MM.1S (cell line): Measurements from ENCODE around the gene CWC27.

Source experiments
- DNase-seq: peaks from one replicate; pipeline ENCODE4 v3.0.0-alpha.2; 2015
- H2AFZ ChIP-seq: fragments of 300-600 bp; sonication (generic); 2 replicates; pipeline ENCODE4 v1.6.0; 2016; ENCODE audit warnings: antibody characterized with exemption, low read length
- H3F3A ChIP-seq: fragments of 300-600 bp; sonication (generic); 2 replicates; pipeline ENCODE4 v1.6.1; 2016; ENCODE audit warnings: mild to moderate bottlenecking, antibody characterized with exemption, low read length, moderate library complexity, mixed read lengths; ENCODE audit not compliant: insufficient read depth
- H3K27ac ChIP-seq: fragments of 300-600 bp; sonication (generic); 2 replicates; pipeline ENCODE4 v1.5.1; 2016; ENCODE audit warnings: mild to moderate bottlenecking, low read length
- H3K27me3 ChIP-seq: fragments of 300-600 bp; sonication (generic); replicated peaks from 2 replicates; pipeline ENCODE4 v1.6.0; 2016; ENCODE audit warnings: low read length; ENCODE audit not compliant: insufficient read depth
- H3K36me3 ChIP-seq: fragments of 300-600 bp; sonication (generic); replicated peaks from 2 replicates; pipeline ENCODE4 v1.6.1; 2016; ENCODE audit warnings: mild to moderate bottlenecking, low read length, mixed read lengths; ENCODE audit not compliant: insufficient read depth
- H3K4me1 ChIP-seq: fragments of 300-600 bp; sonication (generic); 2 replicates; pipeline ENCODE4 v1.6.1; 2016; ENCODE audit warnings: low read length, mixed read lengths
- H3K4me2 ChIP-seq: fragments of 300-600 bp; sonication (generic); 2 replicates; pipeline ENCODE4 v1.6.0; 2016; ENCODE audit warnings: low read depth, low read length
- H3K4me3 ChIP-seq: fragments of 300-600 bp; sonication (generic); 2 replicates; pipeline ENCODE4 v1.5.1; 2016; ENCODE audit warnings: low read length, mixed read lengths
- H3K79me2 ChIP-seq: fragments of 300-600 bp; sonication (generic); 2 replicates; pipeline ENCODE4 v1.6.1; 2016; ENCODE audit warnings: mixed run types, low read length, mixed read lengths
- H3K9ac ChIP-seq: fragments of 300-600 bp; sonication (generic); 2 replicates; pipeline ENCODE4 v1.6.1; 2016; ENCODE audit warnings: low read length, mixed read lengths
- H3K9me2 ChIP-seq: fragments of 300-600 bp; sonication (generic); replicated peaks from 2 replicates; pipeline ENCODE4 v1.6.1; 2016; ENCODE audit warnings: mild to moderate bottlenecking, low read length, mixed read lengths; ENCODE audit not compliant: insufficient read depth
- H3K9me3 ChIP-seq: fragments of 300-600 bp; sonication (generic); replicated peaks from 2 replicates; pipeline ENCODE4 v1.6.1; 2016; ENCODE audit warnings: mild to moderate bottlenecking, low read length, mixed read lengths; ENCODE audit not compliant: insufficient read depth
- H4K20me1 ChIP-seq: fragments of 300-600 bp; sonication (generic); 2 replicates; pipeline ENCODE4 v1.6.1; 2016; ENCODE audit warnings: mild to moderate bottlenecking, low read length, moderate library complexity, mixed read lengths; ENCODE audit not compliant: insufficient read depth
- EZH2 ChIP-seq: fragments of 300-600 bp; sonication (generic); optimal IDR thresholded peaks from 2 replicates; pipeline ENCODE3; 2017; ENCODE audit warnings: low read depth, mild to moderate bottlenecking, antibody characterized with exemption, low read length, mixed read lengths
- EZH2phosphoT487 ChIP-seq: fragments of 300-600 bp; sonication (generic); IDR thresholded peaks from 2 replicates; pipeline ENCODE4 v1.6.1; 2018; ENCODE audit warnings: antibody characterized with exemption, low read length
- TF ChIP-seq, protein P1 (sequence below): fragments of 300-600 bp; sonication (generic); IDR thresholded peaks from 2 replicates; pipeline ENCODE4 v1.5.1; 2016; ENCODE audit warnings: antibody characterized with exemption, low read length, mixed read lengths

The CWC27 gene

DNA sequence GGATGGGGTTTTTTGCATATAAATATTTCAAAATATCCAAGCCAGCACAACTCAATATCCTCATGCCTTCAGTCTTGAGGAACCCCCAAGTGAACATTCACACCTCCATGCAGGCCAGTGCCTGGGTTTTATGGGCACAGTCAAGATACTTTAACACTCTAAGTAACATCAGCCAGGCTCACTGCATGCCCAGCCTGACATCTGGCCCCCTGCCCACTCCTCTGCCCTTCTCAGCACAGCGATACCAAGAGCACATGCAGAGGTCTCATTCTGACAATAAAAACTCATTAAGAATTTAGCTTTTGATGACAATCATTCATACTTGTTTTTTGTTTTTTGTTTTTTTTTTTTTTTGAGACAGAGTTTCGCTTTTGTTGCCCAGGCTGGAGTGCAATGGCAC lies 250.0 kb downstream of the CWC27 start:
- Histone ChIP-seq H4K20me1 (no peaks in the 10 kb centered on the region), H3K9me2 (no peaks in the 10 kb centered on the region), H3K4me2 (no peak overlapping the region), H3K36me3 (no peaks in the 10 kb centered on the region), H3K4me3 (no peak overlapping the region), H3K27me3 (no peaks in the 10 kb centered on the region), H3K9ac (no peak overlapping the region), H3K9me3 (no peaks in the 10 kb centered on the region), H3K79me2 (no peaks in the 10 kb centered on the region), H3K27ac (no peak overlapping the region), H3K4me1 (peaks cover 21% of the 10 kb centered on the region), H3F3A (no peaks in the 10 kb centered on the region; the same call in 1 of the 2 replicates), H2AFZ (no peak overlapping the region)
- TF ChIP-seq EZH2phosphoT487 = no peak
- no peak for TF ChIP-seq EZH2
- TF ChIP-seq, protein P1, sequence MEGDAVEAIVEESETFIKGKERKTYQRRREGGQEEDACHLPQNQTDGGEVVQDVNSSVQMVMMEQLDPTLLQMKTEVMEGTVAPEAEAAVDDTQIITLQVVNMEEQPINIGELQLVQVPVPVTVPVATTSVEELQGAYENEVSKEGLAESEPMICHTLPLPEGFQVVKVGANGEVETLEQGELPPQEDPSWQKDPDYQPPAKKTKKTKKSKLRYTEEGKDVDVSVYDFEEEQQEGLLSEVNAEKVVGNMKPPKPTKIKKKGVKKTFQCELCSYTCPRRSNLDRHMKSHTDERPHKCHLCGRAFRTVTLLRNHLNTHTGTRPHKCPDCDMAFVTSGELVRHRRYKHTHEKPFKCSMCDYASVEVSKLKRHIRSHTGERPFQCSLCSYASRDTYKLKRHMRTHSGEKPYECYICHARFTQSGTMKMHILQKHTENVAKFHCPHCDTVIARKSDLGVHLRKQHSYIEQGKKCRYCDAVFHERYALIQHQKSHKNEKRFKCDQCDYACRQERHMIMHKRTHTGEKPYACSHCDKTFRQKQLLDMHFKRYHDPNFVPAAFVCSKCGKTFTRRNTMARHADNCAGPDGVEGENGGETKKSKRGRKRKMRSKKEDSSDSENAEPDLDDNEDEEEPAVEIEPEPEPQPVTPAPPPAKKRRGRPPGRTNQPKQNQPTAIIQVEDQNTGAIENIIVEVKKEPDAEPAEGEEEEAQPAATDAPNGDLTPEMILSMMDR = no peak
- no peak for DNase-seq

DNA sequence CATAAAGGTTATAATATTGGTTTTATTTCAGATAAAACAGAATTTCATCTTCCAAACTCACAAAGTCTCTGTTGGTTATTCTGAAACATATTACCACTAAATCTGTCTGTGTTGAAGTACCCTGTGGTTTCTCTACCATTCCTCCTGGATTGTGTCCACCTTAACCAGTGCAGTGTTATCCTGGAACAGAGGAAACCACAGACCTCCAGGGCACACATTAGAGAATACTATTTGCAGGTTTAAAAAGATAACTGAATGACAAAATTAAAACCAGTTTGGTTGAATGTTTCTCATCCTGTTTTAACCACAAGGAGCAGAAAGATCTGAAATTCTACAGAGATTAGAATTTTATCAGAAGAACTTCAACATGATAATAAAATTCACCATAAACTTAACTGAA lies 251.8 kb downstream of the CWC27 start:
- Histone ChIP-seq H3K27me3 (no peaks in the 10 kb centered on the region), H3K4me3 (no peak overlapping the region), H3K9me2 (no peaks in the 10 kb centered on the region), H3K4me1 (peaks cover 21% of the 10 kb centered on the region), H4K20me1 (no peaks in the 10 kb centered on the region), H3K9ac (no peak overlapping the region), H2AFZ (no peak overlapping the region), H3K9me3 (no peaks in the 10 kb centered on the region), H3F3A (no peaks in the 10 kb centered on the region; the same call in 1 of the 2 replicates), H3K79me2 (no peaks in the 10 kb centered on the region), H3K27ac (no peak overlapping the region), H3K36me3 (no peaks in the 10 kb centered on the region), H3K4me2 (no peak overlapping the region)
- no peak for DNase-seq
- TF ChIP-seq EZH2phosphoT487 (no peak), EZH2 (no peak)
- TF ChIP-seq, protein P1 = no peak

DNA sequence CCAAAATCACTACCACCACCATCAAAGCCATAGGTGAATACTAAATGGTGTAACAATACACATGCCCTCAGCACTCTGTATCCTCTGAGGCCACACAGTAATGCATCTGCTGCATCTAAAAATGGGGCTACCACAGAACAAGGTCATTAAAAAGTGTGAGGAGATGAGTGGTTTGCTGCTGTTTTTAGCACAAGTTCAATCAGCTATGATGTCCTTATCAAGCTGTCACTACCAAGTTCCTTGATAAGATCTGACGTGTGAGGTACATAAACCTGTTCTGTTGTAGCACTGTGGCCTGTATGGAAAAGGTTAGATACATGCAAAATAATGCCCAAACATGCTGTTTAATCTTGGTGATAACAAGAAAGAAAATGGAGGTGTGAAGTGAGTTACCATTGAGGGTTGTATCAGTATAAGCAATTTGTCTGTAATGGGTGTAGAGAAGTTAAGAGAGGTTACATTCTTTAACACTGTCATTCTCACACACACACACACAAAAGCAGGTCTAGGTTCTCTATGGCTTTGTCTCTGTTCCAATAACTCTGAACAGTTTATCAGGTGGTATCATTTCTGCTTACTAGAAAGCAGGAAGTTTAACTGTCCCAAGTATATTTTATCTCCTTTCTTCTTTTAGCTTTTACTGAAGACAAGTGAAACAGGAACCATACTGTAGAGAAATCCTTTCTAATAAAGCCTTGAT lies 252.9 kb downstream of the CWC27 start:
- Histone ChIP-seq H3K79me2 (no peaks in the 10 kb centered on the region), H3K9me2 (no peaks in the 10 kb centered on the region), H3K4me2 (no peak overlapping the region), H3K4me3 (no peak overlapping the region), H3K9me3 (no peaks in the 10 kb centered on the region), H3K4me1 (peaks cover 25% of the 10 kb centered on the region), H3F3A (no peaks in the 10 kb centered on the region; the same call in 1 of the 2 replicates), H3K27me3 (no peaks in the 10 kb centered on the region), H3K9ac (no peak overlapping the region), H3K36me3 (no peaks in the 10 kb centered on the region), H2AFZ (no peak overlapping the region), H3K27ac (no peak overlapping the region; the same call in 1 of the 2 replicates), H4K20me1 (no peaks in the 10 kb centered on the region)
- TF ChIP-seq, protein P1 = no peak
- TF ChIP-seq EZH2phosphoT487 = no peak
- TF ChIP-seq EZH2 = no peak
- DNase-seq = no peak
